ENCODE measurements around the gene NDE1. TPM values are rescaled to one million over a fixed set of nuclear protein-coding genes. Genes with fewer than 3 reads are reported as not detected.

The NDE1 gene
- total and polyA plus RNA-seq, 2 of the 8 experiments (the other 6 are each of a cell fraction or from before 2014, with no cell fraction given): 13.3 to 41.3 TPM

- Histone ChIP-seq H3K9ac (replicated peaks in 1 of 4; ENCODE audit: extremely low read depth in 1 of 4, low read depth in 3 of 4, low read length in 3 of 4) (no peak overlapping the region), H4K8ac (ENCODE audit: extremely low read depth, insufficient read depth, low read length) (no peak overlapping the region; the same call in 1 of the 2 replicates), H4K5ac (ENCODE audit: insufficient read length, low read depth, low read length) (no peak overlapping the region), H3K4me3 (ENCODE audit: extremely low read depth in 1 of 4, insufficient read depth in 2 of 4, low read depth in 3 of 4, low read length in 4 of 4) (no peak overlapping the region), H2BK20ac (ENCODE audit: low read length) (no peak overlapping the region), H2BK120ac (replicated peaks; ENCODE audit: low read depth, low read length) (no peak overlapping the region), H3K79me2 (ENCODE audit: control insufficient read depth in 1 of 2, insufficient read depth in 2 of 2, low read length in 2 of 2) (no peaks in the 10 kb centered on the region), H3K9me3 (ENCODE audit: insufficient read depth in 2 of 2, low read depth in 1 of 2, low read length in 1 of 2) (no peaks in the 10 kb centered on the region), H2AK5ac (ENCODE audit: low read depth, low read length) (no peak overlapping the region), H3K23me2 (ENCODE audit: low read depth, low read length) (no peaks in the 10 kb centered on the region), H3K4me1 (replicated peaks in 1 of 4; ENCODE audit: control insufficient read depth in 3 of 4, insufficient read depth in 4 of 4, low read length in 3 of 4) (no peaks in the 10 kb centered on the region), H4K91ac (replicated peaks; ENCODE audit: insufficient read length, low read length) (no peak overlapping the region), H2AFZ (ENCODE audit: low read length) (no peak overlapping the region), H4K20me1 (replicated peaks in 1 of 2; ENCODE audit: control insufficient read depth in 1 of 2, insufficient read depth in 2 of 2, low read length in 2 of 2) (no peaks in the 10 kb centered on the region), H3K56ac (replicated peaks; ENCODE audit: insufficient read length, low read depth, low read length) (no peak overlapping the region), H3K27ac (ENCODE audit: low read depth, low read length) (no peak overlapping the region), H3K18ac (ENCODE audit: extremely low read depth, low read length) (no peak overlapping the region), H2BK12ac (ENCODE audit: low read depth, low read length) (no peak overlapping the region), H3K27me3 (replicated peaks in 1 of 4; ENCODE audit: control insufficient read depth in 3 of 4, extremely low read depth in 1 of 4, insufficient read depth in 3 of 4, low read length in 3 of 4) (no peaks in the 10 kb centered on the region), H3K4ac (replicated peaks; ENCODE audit: insufficient read length, low read depth, low read length) (no peak overlapping the region), H3K36me3 (ENCODE audit: control insufficient read depth in 2 of 4, insufficient read depth in 4 of 4, low read length in 3 of 4) (no peaks in the 10 kb centered on the region), H3K4me2 (ENCODE audit: insufficient read depth in 1 of 2, low read depth in 2 of 2, low read length in 2 of 2) (no peak overlapping the region), H3K14ac (ENCODE audit: insufficient read length) (no peak overlapping the region), H3K23ac (ENCODE audit: insufficient read length) (no peak overlapping the region), H2BK15ac (ENCODE audit: low read length) (no peak overlapping the region), H2BK5ac (ENCODE audit: low read depth, low read length) (no peak overlapping the region), H3K79me1 (ENCODE audit: low read depth, low read length) (no peaks in the 10 kb centered on the region)
- TF ChIP-seq SP2 (IDR thresholded peaks at IDR 0.05; ENCODE audit: low read length) (no peak), YY1 (IDR thresholded peaks at IDR 0.05; ENCODE audit: low read depth, low read length) (no peak), TEAD4 (IDR thresholded peaks at IDR 0.05; ENCODE audit: low read depth, low read length) (no peak), ZNF274 (IDR thresholded peaks at IDR 0.05; ENCODE audit: borderline replicate concordance, extremely low read depth, low read length) (no peak), CBX5 (IDR thresholded peaks at IDR 0.05; ENCODE audit: low read depth, low read length) (no peak), BACH1 (IDR thresholded peaks at IDR 0.05; ENCODE audit: low read length) (no peak), RAD21 (IDR thresholded peaks at IDR 0.05 in 1 of 2, conservative IDR thresholded peaks at IDR 0.05 in 1 of 2; ENCODE audit: low read depth in 2 of 2, low read length in 2 of 2) (no peak), ATF2 (IDR thresholded peaks at IDR 0.05; ENCODE audit: low read length) (no peak), SIRT6 (IDR thresholded peaks at IDR 0.05; ENCODE audit: low read length) (no peak)
- WGBS, 2 experiments (ENCODE audit: extremely low coverage in 1 of 2, insufficient coverage in 1 of 2, insufficient read length in 1 of 2, insufficient replicate concordance in 2 of 2, low coverage in 1 of 2, low lambda C conversion rate in 2 of 2, missing lambda C conversion rate in 1 of 2): 88% methylated on average over 7 of the region's 7 CpGs; no CpG with 5 or more reads in 1 of the 2 experiments
- no peak for DNase-seq (ENCODE audit: low read depth in 1 of 2, low spot score in 2 of 2)
- ChIA-PET POLR2A (ENCODE audit: partially characterized antibody) (no interaction called here), CTCF (ENCODE audit: partially characterized antibody) (interaction anchor here (0.6 to 1.3 kb wide), 3 partner anchors 13 to 318 kb away, joined by 3 to 4 read pairs (median 3); no protein-coding TSS in a partner anchor)
- no peak for FAIRE-seq
Observed at GRCh38 chr16:15751940-15752339, 101.9 kb downstream of the NDE1 start.

Data from H1 (cell line).